Natural killer cell treated with Interleukin-12 subunit alpha and Interleukin-12 subunit beta and Interleukin-15 and Interleukin-18, amount 100 ng/mL, for 72 hours (primary cell): ENCODE data around the gene PHLPP1. TPM values are rescaled to one million over a fixed set of nuclear protein-coding genes. Genes with fewer than 3 reads are reported as not detected.
A peak's percentile ranks its signal among the peaks of the same experiment; 100 is the strongest.

Experiments
- ATAC-seq, 2 donors: fragments of 150-1000 bp; cut with Tn5 transposase in 1 of 2; sonication (Bioruptor Pico), chemical (Tn5 transposase) in 1 of 2; 2 replicates each; pipeline ENCODE4 v1.10.0; 2021
- DNase-seq: peaks from one replicate; pipeline ENCODE4 v3.0.0; 2022; ENCODE audit warnings: low spot score
- H3K27ac Mint-ChIP-seq, 2 donors: 1 replicate in 1 of 2; 2 replicates in 1 of 2; pipeline ENCODE4 v1.8.0; 2022; ENCODE audit warnings: mixed read lengths in 2 of 2, mild to moderate bottlenecking in 1 of 2, moderate library complexity in 1 of 2
- H3K27me3 Mint-ChIP-seq, 2 donors: 1 replicate in 1 of 2; 2 replicates in 1 of 2; pipeline ENCODE4 v1.8.0; 2022; ENCODE audit warnings: mixed read lengths in 2 of 2
- H3K36me3 Mint-ChIP-seq: one replicate; pipeline ENCODE4 v1.8.0; 2022; ENCODE audit warnings: mixed read lengths
- H3K4me1 Mint-ChIP-seq, 2 donors: 1 replicate in 1 of 2; 2 replicates in 1 of 2; pipeline ENCODE4 v1.8.0; 2022; ENCODE audit warnings: low read depth in 2 of 2, mixed read lengths in 2 of 2, mild to moderate bottlenecking in 1 of 2
- H3K4me3 Mint-ChIP-seq: one replicate; pipeline ENCODE4 v1.8.0; 2022; ENCODE audit warnings: mixed read lengths
- H3K9me3 Mint-ChIP-seq: 2 replicates; pipeline ENCODE4 v1.8.0; 2022; ENCODE audit warnings: mixed read lengths
- total RNA-seq, 2 donors: library from RNA; stranded (reverse); gene quantifications; one replicate each; pipeline ENCODE4 v1.2.3, GENCODE V29; 2022

The PHLPP1 gene
- total RNA-seq, 2 donors from 2014 or later = 8.3 to 12.7 TPM

- peaks cover 8 to 11% of the 10 kb centered on the region in 2 donors for H3K27me3 Mint-ChIP-seq
These were observed 272.5 kb downstream of the PHLPP1 start for GRCh38 chr18:62987859-62988258.

GRCh38 chr18:62988471-62988870, 273.1 kb downstream of the PHLPP1 start:
- Mint-ChIP-seq H3K9me3 (no peaks in the 10 kb centered on the region), H3K27me3 (peaks cover 12% of the 10 kb centered on the region in 2 donors), H3K4me3 (no peak overlapping the region), H3K27ac (no peak overlapping the region), H3K4me1 (no peaks in the 10 kb centered on the region), H3K36me3 (no peaks in the 10 kb centered on the region)
- no peak for ATAC-seq
- DNase-seq = no peak

More at GRCh38 chr18:62987859-62988258, 272.5 kb downstream of the PHLPP1 start:
- DNase-seq (no peak), ATAC-seq (peak in 1 of 2 donors; percentile 11)
- H3K27ac Mint-ChIP-seq = no peak overlapping the region
- no peaks in the 10 kb centered on the region for H3K9me3 Mint-ChIP-seq
- no peaks in the 10 kb centered on the region for H3K36me3 Mint-ChIP-seq
- H3K4me3 Mint-ChIP-seq = no peak overlapping the region
- H3K4me1 Mint-ChIP-seq = peaks cover 0 to under 1% of the 10 kb centered on the region in 2 donors

DNA sequence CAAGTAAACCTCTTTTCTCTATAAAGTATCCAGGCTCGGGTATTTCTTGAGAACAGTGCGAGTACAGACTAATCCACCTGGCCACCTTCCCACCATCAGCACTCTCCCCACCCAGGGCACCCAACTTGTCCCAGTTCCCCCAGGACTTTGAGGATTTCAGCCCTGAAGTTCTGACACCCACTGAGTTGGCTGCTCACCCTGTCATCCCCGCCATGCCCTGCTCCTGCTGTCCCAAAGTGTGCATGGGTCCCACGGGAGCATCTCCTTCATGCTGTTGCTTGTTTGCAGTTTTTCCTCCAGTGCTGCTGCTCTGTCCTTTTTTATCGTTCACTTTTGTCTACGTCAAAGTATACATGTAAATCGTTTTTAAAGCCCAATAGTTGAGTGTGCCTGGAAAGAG, 273.9 kb downstream of the PHLPP1 start:
- no peaks in the 10 kb centered on the region for H3K9me3 Mint-ChIP-seq
- peaks cover 17 to 18% of the 10 kb centered on the region in 2 donors for H3K27me3 Mint-ChIP-seq
- no peak overlapping the region for H3K27ac Mint-ChIP-seq

GRCh38 chr18:62990653-62991052, 275.3 kb downstream of the PHLPP1 start:
- H3K36me3 Mint-ChIP-seq = no peaks in the 10 kb centered on the region
- H3K27ac Mint-ChIP-seq = no peak overlapping the region
- H3K9me3 Mint-ChIP-seq = no peaks in the 10 kb centered on the region
- ATAC-seq (no peak), DNase-seq (no peak)
- H3K4me1 Mint-ChIP-seq = no peaks in the 10 kb centered on the region
- peaks cover 17 to 18% of the 10 kb centered on the region in 2 donors for H3K27me3 Mint-ChIP-seq
- H3K4me3 Mint-ChIP-seq = no peak overlapping the region

More for the DNA sequence above, 273.9 kb downstream of the PHLPP1 start:
- ATAC-seq (no peak), DNase-seq (no peak)
- Mint-ChIP-seq H3K4me1 (no peaks in the 10 kb centered on the region), H3K4me3 (no peak overlapping the region), H3K36me3 (no peaks in the 10 kb centered on the region)

DNA sequence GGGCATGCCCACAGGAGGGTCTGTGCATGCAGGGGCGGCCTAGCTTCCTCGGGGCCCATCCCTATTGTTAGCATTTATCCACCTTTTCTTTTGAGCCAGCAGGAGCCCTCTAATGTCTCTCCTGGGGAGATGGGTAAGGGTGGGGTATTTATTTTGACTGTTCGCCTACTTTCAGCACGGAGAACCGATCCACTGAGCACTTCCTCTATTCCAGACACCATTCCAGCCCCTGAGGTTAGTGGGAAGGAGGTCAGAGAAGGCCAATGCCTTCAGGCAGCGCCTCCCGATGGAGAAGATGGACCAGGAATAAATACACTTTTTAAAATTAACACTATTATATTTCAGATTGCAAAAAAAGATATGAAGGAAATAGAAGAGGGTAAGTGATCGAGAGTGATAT, 276.0 kb downstream of the PHLPP1 start:
- Mint-ChIP-seq H3K9me3 (no peaks in the 10 kb centered on the region), H3K27me3 (peaks cover 17 to 18% of the 10 kb centered on the region in 2 donors), H3K4me1 (no peaks in the 10 kb centered on the region), H3K36me3 (no peaks in the 10 kb centered on the region), H3K27ac (no peak overlapping the region), H3K4me3 (no peak overlapping the region)
- DNase-seq = no peak
- no peak for ATAC-seq

DNA sequence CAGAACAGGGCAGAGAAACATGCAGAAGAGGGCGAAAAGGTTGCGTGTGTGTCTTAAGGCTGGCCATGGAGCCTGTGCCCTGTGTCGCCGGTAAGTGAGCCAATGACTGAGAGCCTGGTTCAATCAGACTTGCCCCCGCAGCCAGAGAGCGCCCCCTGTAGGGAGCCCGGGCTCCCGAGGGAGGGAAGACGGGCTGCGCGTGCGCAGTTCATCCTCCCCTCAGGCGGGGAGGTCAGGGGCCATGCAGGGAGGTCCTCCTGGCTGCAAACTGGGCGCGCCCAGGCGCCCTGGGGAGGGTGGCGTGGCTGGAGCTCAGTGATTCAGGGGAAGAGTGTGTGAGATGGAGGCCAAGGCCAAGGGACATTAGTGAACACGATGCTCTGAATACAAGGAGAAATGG, 276.6 kb downstream of the PHLPP1 start:
- no peak overlapping the region for H3K27ac Mint-ChIP-seq
- H3K4me3 Mint-ChIP-seq = no peak overlapping the region
- DNase-seq (no peak), ATAC-seq (no peak)
- H3K27me3 Mint-ChIP-seq = peaks cover 17 to 18% of the 10 kb centered on the region in 2 donors
- H3K4me1 Mint-ChIP-seq = no peaks in the 10 kb centered on the region
- H3K9me3 Mint-ChIP-seq = no peaks in the 10 kb centered on the region
- no peaks in the 10 kb centered on the region for H3K36me3 Mint-ChIP-seq

GRCh38 chr18:62992877-62993365, 277.6 kb downstream of the PHLPP1 start:
- Mint-ChIP-seq H3K9me3 (no peaks in the 10 kb centered on the region), H3K4me3 (no peak overlapping the region), H3K27ac (no peak overlapping the region), H3K4me1 (no peaks in the 10 kb centered on the region), H3K36me3 (no peaks in the 10 kb centered on the region), H3K27me3 (peaks cover 17 to 18% of the 10 kb centered on the region in 2 donors)
- ATAC-seq (no peak), DNase-seq (no peak)

GRCh38 chr18:62996566-62996965, 281.2 kb downstream of the PHLPP1 start:
- no peak overlapping the region for H3K27ac Mint-ChIP-seq
- DNase-seq (no peak), ATAC-seq (no peak)
- H3K36me3 Mint-ChIP-seq = no peaks in the 10 kb centered on the region
- H3K4me1 Mint-ChIP-seq = no peaks in the 10 kb centered on the region
- peaks cover 12 to 26% of the 10 kb centered on the region in 2 donors for H3K27me3 Mint-ChIP-seq
- H3K9me3 Mint-ChIP-seq = no peaks in the 10 kb centered on the region
- no peak overlapping the region for H3K4me3 Mint-ChIP-seq

DNA sequence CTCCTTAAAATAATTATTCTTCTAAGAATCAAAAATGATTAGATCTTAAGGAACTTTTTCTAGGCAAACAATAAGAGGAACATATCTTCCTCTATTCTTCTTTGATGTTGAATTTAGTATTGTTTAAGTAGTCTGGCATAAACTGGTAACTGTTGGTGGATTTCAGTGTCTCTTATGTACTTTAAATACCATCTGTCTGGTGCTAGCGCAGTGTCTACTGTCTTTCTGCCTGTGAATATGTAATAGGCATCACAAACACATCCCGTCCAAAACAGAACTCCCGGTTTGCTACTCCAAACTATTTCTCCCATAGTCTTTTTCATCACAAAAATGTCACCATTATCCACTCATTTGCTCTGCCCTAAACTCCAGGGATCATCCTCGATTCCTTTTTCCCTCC, 281.7 kb downstream of the PHLPP1 start:
- Mint-ChIP-seq H3K4me1 (no peaks in the 10 kb centered on the region), H3K4me3 (no peak overlapping the region), H3K36me3 (no peaks in the 10 kb centered on the region), H3K27me3 (peaks cover 10 to 26% of the 10 kb centered on the region in 2 donors), H3K9me3 (no peaks in the 10 kb centered on the region), H3K27ac (no peak overlapping the region)
- ATAC-seq (no peak), DNase-seq (no peak)

DNA sequence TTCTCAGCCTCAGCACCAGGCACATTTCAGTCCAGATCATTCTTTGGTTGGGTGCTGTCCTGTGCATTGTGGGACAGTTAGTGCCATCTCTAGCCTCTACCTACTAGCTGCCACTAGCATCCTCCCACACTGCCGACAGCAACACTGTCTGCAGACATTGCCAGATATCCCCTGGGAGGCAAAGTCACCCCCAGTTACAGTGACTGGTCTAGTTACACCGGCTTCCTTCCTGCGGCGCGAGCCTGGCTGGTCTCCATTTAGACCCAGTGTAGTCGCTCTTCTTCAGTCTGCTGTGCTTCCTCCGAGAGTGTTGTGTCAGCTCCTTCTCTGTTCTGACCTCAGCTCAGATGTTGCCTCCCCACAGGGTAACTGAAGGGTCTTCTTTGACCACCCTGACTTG, 283.1 kb downstream of the PHLPP1 start:
- H3K27me3 Mint-ChIP-seq = peaks cover 9 to 23% of the 10 kb centered on the region in 2 donors
- H3K27ac Mint-ChIP-seq = peak overlapping the region in 1 of 2 donors; percentile 10
- H3K4me3 Mint-ChIP-seq = no peak overlapping the region
- DNase-seq (no peak), ATAC-seq (no peak)
- no peaks in the 10 kb centered on the region for H3K36me3 Mint-ChIP-seq
- H3K4me1 Mint-ChIP-seq = peaks cover 0 to 2% of the 10 kb centered on the region in 2 donors
- H3K9me3 Mint-ChIP-seq = no peaks in the 10 kb centered on the region

GRCh38 chr18:62999392-62999791, 284.1 kb downstream of the PHLPP1 start:
- Mint-ChIP-seq H3K36me3 (no peaks in the 10 kb centered on the region), H3K9me3 (no peaks in the 10 kb centered on the region), H3K27me3 (peaks cover 4 to 16% of the 10 kb centered on the region in 2 donors), H3K4me1 (peaks cover 0 to 2% of the 10 kb centered on the region in 2 donors), H3K4me3 (no peak overlapping the region), H3K27ac (no peak overlapping the region)
- ATAC-seq (no peak), DNase-seq (no peak)

DNA sequence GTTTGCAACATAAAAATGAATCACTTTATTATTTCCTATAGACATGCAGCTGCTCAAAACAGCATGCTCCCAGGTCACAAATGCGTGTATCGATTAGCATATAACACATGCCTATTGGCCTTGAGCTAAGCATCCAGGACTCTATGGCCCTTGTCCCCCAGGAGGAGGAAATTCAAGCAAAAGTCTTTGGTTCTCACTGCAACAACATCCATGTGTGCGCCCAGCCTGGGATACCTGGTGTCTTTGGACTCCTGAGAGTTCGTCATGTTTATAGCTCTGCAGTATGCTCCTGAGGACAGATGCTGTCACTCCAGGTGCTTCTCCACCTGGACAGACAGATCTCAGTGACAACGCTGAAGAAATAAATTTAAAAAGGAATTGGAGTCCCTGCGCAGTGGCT, 284.6 kb downstream of the PHLPP1 start:
- ATAC-seq (no peak), DNase-seq (no peak)
- Mint-ChIP-seq H3K9me3 (no peaks in the 10 kb centered on the region), H3K4me1 (peaks cover 0 to 2% of the 10 kb centered on the region in 2 donors), H3K27me3 (peaks cover 4 to 16% of the 10 kb centered on the region in 2 donors), H3K27ac (no peak overlapping the region), H3K4me3 (no peak overlapping the region), H3K36me3 (no peaks in the 10 kb centered on the region)

DNA sequence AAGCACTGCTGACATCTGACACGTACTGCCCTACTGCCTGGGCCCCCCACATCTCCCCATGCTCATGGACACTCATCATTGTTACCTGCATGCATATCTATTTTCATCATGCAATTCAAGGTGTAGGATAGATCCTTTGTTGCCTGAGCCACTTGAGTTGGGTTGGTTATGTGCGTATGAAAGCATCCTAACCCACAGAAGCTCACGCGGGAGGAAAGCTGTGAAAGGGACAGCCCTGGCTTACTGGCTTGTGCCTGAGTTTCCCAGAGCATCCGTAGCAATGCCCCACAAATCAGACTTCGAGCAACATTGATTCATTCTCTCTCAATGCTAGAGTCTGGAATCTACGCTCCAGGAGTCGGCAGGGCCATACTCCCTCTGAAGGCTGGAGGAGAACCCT, 285.5 kb downstream of the PHLPP1 start:
- DNase-seq = no peak
- Mint-ChIP-seq H3K4me1 (peaks cover 0 to 2% of the 10 kb centered on the region in 2 donors), H3K9me3 (no peaks in the 10 kb centered on the region), H3K4me3 (no peak overlapping the region), H3K36me3 (no peaks in the 10 kb centered on the region), H3K27me3 (peaks cover 4 to 16% of the 10 kb centered on the region in 2 donors), H3K27ac (no peak overlapping the region)
- no peak for ATAC-seq

DNA sequence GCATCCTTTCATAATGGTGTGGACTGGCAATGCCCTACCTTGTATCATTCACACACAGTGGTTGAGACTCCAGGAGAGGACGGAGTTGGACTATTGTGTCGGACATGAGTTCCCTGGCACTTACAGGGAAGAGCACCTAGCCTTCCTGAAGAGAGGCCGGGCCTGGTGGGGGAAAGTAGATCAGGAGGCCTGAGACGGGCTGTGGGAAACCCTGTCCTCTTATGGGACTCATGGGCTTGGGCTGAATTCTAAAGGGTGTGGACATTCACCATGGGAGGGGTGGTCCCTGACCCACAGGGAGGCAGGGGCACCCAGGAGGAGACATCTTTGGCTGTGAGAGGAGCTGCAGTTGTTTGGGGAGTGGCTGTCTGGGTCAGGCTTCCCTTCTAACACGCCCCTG, 286.5 kb downstream of the PHLPP1 start:
- no peak overlapping the region for H3K4me3 Mint-ChIP-seq
- H3K4me1 Mint-ChIP-seq = peaks cover 0 to 2% of the 10 kb centered on the region in 2 donors
- no peaks in the 10 kb centered on the region for H3K36me3 Mint-ChIP-seq
- peaks cover 4 to 16% of the 10 kb centered on the region in 2 donors for H3K27me3 Mint-ChIP-seq
- ATAC-seq = no peak
- H3K27ac Mint-ChIP-seq = no peak overlapping the region
- no peaks in the 10 kb centered on the region for H3K9me3 Mint-ChIP-seq
- no peak for DNase-seq

DNA sequence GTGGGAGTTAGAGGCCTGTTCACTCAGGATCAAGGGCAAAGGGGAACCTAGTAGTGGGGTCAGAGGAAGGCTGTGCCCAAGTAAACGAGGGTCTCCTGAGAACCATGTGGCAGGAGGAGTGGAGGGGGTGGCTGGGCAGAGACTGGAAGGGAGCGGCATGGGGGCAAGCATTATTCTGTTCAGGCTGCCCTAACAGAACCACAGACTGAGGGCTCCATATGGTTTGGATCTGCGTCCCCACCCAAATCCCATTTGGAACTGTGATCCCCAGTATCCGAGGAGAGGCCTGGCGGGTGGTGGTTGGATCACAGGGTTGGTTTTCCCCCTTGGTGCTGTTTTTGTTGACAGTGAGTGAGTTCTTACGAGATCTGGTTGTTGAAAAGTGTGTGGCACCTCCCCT, 287.0 kb downstream of the PHLPP1 start:
- Mint-ChIP-seq H3K4me1 (peaks cover 0 to 2% of the 10 kb centered on the region in 2 donors), H3K27me3 (peaks cover 4 to 16% of the 10 kb centered on the region in 2 donors), H3K9me3 (no peaks in the 10 kb centered on the region), H3K4me3 (no peak overlapping the region), H3K27ac (no peak overlapping the region), H3K36me3 (no peaks in the 10 kb centered on the region)
- ATAC-seq (no peak), DNase-seq (no peak)
